HUES48 (cell line): ENCODE measurements around the gene PDCD10.
A peak's percentile ranks its signal among the peaks of the same experiment; 100 is the strongest.

ENCODE experiments used
- H3K27ac ChIP-seq: one replicate; pipeline ENCODE4 v1.7.0; 2013; ENCODE audit warnings: low read depth, low read length, inconsistent platforms
- H3K27me3 ChIP-seq: 2 replicates; pipeline ENCODE4 v1.6.1; 2013; ENCODE audit warnings: mild to moderate bottlenecking, low read length; ENCODE audit not compliant: control insufficient read depth, insufficient read depth
- H3K36me3 ChIP-seq: 2 replicates; pipeline ENCODE4 v1.6.1; 2013; ENCODE audit warnings: low read length; ENCODE audit not compliant: control insufficient read depth, insufficient read depth
- H3K4me1 ChIP-seq: 2 replicates; pipeline ENCODE4 v1.6.1; 2013; ENCODE audit warnings: mild to moderate bottlenecking, low read length; ENCODE audit not compliant: control insufficient read depth, insufficient read depth
- H3K4me3 ChIP-seq: 2 replicates; pipeline ENCODE4 v1.5.1; 2013; ENCODE audit warnings: mild to moderate bottlenecking, low read depth, low read length
- H3K9ac ChIP-seq: 2 replicates; pipeline ENCODE4 v1.6.1; 2013; ENCODE audit warnings: mild to moderate bottlenecking, low read depth, low read length, moderate library complexity
- H3K9me3 ChIP-seq: 2 replicates; pipeline ENCODE4 v1.6.1; 2013; ENCODE audit warnings: low read length; ENCODE audit not compliant: control insufficient read depth, insufficient read depth

The PDCD10 gene

DNA sequence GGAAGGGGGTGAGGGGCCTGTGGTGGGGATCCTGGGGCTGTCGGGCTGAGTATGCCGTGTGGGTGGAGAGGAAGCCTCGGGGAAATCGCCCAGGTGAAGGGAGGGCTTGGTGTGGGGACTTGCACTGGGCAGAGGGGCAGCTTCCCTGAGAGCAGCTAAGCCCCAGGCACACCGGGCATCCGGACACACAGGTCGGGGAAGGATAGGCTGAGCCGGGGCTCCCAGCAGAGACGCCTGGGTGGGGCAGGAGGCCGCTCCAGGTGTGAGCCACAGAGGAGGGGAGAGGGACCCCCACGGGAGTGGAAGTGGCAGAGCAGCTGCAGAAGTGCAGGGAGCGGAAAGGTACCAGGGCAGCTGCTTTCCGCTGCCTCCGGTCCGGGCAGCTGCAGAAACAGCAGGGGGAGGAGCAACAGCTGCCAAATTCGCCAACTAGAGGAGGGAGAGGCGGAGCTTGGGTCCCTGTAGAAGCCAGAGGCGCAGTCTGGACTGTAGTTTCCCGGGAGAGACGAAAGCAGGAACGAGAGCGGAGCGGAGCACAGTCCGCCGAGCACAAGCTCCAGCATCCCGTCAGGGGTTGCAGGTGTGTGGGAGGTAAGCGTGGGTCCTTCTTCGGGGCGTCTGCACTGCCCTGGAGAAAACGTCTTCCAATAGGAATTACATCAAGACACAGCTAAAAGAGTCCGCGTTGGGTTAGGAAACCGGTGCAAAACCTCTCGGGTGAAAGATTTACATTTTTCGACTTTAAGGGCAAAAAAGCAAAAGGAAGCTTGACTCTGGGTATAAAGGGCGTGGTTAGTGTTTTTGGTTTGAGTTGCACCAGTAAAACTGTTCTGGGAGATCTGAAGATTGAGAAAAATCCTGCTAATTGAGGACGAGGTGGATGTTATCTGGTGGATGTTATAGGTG is 794 bp upstream of the PDCD10 start, which contains the start of gene SERPINI1:
TSS of gene SERPINI1 (plus strand) at position 489 of the 906 bp plus-strand sequence. CDS start 53,408 bp downstream, outside the sequence.
- H3K9ac ChIP-seq = peak within 1 kb of the TSS; percentile 92
- H3K27ac ChIP-seq = peak within 1 kb of the TSS; percentile 93
- no peaks in the 10 kb centered on the region for H3K9me3 ChIP-seq
- H3K4me1 ChIP-seq = peaks cover 27% of the 10 kb centered on the region; the same call in 1 of the 2 replicates
- H3K36me3 ChIP-seq = 0 out of 2 replicates have a peak, but pooled peaks cover 7% of the 10 kb centered on the region
- H3K27me3 ChIP-seq = no peaks in the 10 kb centered on the region
- peak within 1 kb of the TSS; percentile 94 for H3K4me3 ChIP-seq

DNA sequence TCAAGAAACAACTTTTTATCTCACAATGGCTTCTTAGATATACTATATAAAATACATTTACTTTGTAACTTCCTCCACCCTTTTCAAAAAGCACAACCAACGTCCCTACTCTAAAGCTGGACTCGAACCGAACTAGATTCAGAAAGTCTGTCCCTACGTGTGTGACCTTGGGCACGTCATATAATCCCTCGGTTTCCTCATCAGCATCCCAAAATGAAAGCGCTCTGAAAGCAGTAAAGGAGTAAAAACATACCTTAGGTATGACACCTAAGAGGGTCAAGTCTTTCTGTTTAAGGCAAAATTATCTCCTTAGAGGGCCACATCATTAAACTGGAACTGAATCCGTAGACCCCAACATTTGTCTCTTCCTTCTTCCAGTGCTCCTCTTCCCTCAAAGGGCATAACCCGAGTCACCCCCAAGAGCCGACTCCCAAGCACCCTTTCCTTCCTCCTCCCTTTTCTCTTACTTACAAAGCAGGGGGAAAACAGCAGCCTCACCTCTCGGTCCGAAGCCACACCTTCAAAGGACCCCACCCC is 663 bp downstream of the PDCD10 start:
- Histone ChIP-seq H3K27ac (peak overlapping the region; percentile 93), H3K4me3 (peak overlapping the region; percentile 94), H3K4me1 (peaks cover 40% of the 10 kb centered on the region)

DNA sequence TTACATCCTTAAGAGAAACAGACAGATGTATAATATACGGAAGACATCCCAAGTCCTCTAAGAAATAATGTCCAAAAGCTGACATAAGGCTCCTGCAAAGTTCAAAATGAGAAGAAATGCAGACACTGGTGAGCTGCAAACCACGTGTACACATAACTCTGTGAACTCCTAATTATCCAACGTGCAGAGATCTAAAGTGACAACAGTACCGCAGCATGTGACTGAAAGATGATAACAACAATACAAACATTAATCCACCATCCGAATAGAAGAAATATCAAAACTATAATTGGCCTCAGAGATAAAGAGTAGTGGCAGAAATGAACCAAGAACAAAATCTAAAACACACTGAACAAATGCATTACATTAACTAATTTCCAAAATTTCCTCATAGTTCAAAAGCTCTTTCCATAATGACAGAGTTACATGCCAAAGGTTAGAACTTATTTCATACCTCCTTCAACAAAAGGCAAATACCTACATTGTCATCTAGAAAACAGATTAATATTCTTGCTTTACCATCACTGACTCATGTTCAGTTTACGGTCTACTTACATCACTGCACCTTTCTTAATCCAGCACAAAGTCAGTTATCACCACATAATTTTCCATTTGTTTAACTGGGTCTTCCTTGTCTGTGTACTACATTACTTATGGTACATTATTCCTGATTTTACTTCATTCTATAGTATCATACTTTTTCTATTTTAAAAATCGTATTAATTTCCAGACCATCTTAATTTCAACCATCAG is 2.2 kb downstream of the PDCD10 start:
- H3K36me3 ChIP-seq = 0 out of 2 replicates have a peak, but pooled peaks cover 7% of the 10 kb centered on the region
- no peak overlapping the region for H3K27ac ChIP-seq
- H3K4me1 ChIP-seq = peaks cover 51% of the 10 kb centered on the region
- H3K4me3 ChIP-seq = peak overlapping the region; percentile 94
- H3K9me3 ChIP-seq = no peaks in the 10 kb centered on the region
- H3K27me3 ChIP-seq = no peaks in the 10 kb centered on the region
- no peak overlapping the region for H3K9ac ChIP-seq

More for the DNA sequence above, 663 bp downstream of the PDCD10 start:
- H3K9ac ChIP-seq = peak overlapping the region; percentile 92
- H3K9me3 ChIP-seq = no peaks in the 10 kb centered on the region
- 0 out of 2 replicates have a peak, but pooled peaks cover 7% of the 10 kb centered on the region for H3K36me3 ChIP-seq
- H3K27me3 ChIP-seq = no peaks in the 10 kb centered on the region

GRCh38 chr3:167731393-167731792 is 3.3 kb downstream of the PDCD10 start:
- H3K4me3 ChIP-seq = no peak overlapping the region
- H3K4me1 ChIP-seq = peaks cover 53% of the 10 kb centered on the region
- 0 out of 2 replicates have a peak, but pooled peaks cover 7% of the 10 kb centered on the region for H3K36me3 ChIP-seq
- H3K9ac ChIP-seq = no peak overlapping the region
- H3K27me3 ChIP-seq = no peaks in the 10 kb centered on the region
- no peaks in the 10 kb centered on the region for H3K9me3 ChIP-seq
- H3K27ac ChIP-seq = no peak overlapping the region

GRCh38 chr3:167729591-167729990 is 5.1 kb downstream of the PDCD10 start:
- Histone ChIP-seq H3K36me3 (0 out of 2 replicates have a peak, but pooled peaks cover 7% of the 10 kb centered on the region), H3K27ac (no peak overlapping the region), H3K4me1 (peaks cover 56% of the 10 kb centered on the region), H3K4me3 (no peak overlapping the region), H3K27me3 (no peaks in the 10 kb centered on the region), H3K9ac (no peak overlapping the region), H3K9me3 (no peaks in the 10 kb centered on the region)

GRCh38 chr3:167728632-167729323 is 5.9 kb downstream of the PDCD10 start:
- Histone ChIP-seq H3K4me3 (no peak overlapping the region), H3K36me3 (0 out of 2 replicates have a peak, but pooled peaks cover 7% of the 10 kb centered on the region), H3K27ac (no peak overlapping the region), H3K9ac (0 out of 2 replicates have a peak overlapping the region, but pooled peaks have one; percentile 18), H3K4me1 (peaks cover 62% of the 10 kb centered on the region), H3K27me3 (no peaks in the 10 kb centered on the region), H3K9me3 (no peaks in the 10 kb centered on the region)

GRCh38 chr3:167728176-167728575 is 6.5 kb downstream of the PDCD10 start:
- Histone ChIP-seq H3K27me3 (no peaks in the 10 kb centered on the region), H3K9ac (0 out of 2 replicates have a peak overlapping the region, but pooled peaks have one; percentile 18), H3K27ac (no peak overlapping the region), H3K4me1 (peaks cover 67% of the 10 kb centered on the region), H3K36me3 (0 out of 2 replicates have a peak, but pooled peaks cover 7% of the 10 kb centered on the region), H3K9me3 (no peaks in the 10 kb centered on the region), H3K4me3 (no peak overlapping the region)

DNA sequence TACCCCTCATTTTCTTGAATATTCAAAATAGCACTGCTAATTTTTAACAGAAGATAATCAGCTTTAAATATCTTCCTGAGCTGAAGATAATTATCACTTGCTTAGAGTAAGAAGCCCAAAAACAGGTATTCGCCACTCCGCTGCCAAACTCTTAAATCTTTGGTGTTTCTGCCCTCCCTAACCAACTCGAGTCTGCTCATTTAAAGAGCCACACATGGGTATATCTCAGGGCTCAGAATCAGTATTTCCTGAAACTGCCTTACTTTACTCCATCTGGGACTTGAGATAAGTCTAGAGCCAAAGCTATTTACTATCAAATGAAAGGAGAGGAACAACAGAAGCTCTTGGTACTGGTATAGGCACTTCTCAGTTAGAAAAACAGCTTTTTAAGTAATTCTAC is 10.8 kb downstream of the PDCD10 start:
- Histone ChIP-seq H3K4me3 (no peak overlapping the region), H3K9me3 (0 out of 2 replicates have a peak, but pooled peaks cover 6% of the 10 kb centered on the region), H3K27me3 (no peaks in the 10 kb centered on the region), H3K27ac (peak overlapping the region; percentile 50), H3K36me3 (peaks cover 18% of the 10 kb centered on the region), H3K4me1 (peaks cover 35% of the 10 kb centered on the region), H3K9ac (no peak overlapping the region)

DNA sequence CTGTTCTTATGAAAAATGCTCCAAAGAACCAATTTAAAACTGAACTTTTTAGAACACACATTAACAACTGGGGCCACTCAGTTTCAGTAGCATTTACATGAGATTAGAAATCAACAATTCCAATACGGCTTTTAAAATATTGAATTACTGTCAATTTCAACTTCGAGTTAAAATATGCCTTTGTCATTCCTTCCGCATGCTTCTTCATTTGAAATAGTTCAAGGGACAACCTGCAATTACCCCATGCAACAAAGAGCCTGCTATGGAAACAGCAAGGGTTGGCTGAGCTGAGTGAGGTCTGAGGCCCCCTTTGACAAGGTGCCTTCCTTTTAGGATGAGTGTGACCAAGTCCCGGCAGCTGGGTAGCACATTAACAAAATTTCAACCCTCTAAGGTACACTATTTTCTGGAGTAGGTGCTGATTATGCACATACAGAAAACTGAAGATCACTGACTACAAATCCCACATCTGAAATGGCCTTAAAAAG is 11.6 kb downstream of the PDCD10 start:
- Histone ChIP-seq H3K9ac (no peak overlapping the region), H3K36me3 (peaks cover 26% of the 10 kb centered on the region), H3K4me3 (no peak overlapping the region), H3K27ac (no peak overlapping the region), H3K4me1 (peaks cover 27% of the 10 kb centered on the region), H3K27me3 (no peaks in the 10 kb centered on the region), H3K9me3 (0 out of 2 replicates have a peak, but pooled peaks cover 6% of the 10 kb centered on the region)

DNA sequence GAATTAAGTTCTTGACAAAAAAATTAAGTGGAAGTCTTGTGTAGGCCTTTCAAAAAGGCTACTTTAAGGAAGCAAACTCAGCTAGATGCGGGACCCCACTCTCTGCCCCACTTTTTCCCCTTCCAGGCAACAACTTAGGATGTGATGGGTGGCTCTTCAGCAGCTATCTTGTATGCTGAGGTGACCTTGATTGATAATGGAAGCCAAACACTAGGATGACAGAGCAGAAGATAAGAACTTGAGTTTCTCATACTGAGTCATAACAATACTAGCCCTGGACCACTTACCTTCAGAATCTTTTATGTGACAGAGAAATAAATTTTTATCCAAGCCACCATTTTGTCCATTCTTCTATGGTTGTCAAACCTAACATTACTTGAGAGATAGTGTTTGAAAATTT is 16.1 kb downstream of the PDCD10 start:
- H3K4me3 ChIP-seq = no peak overlapping the region
- H3K9ac ChIP-seq = no peak overlapping the region
- peaks cover 48% of the 10 kb centered on the region for H3K36me3 ChIP-seq
- no peaks in the 10 kb centered on the region for H3K27me3 ChIP-seq
- no peak overlapping the region for H3K27ac ChIP-seq
- 0 out of 2 replicates have a peak, but pooled peaks cover 6% of the 10 kb centered on the region for H3K9me3 ChIP-seq
- peaks cover 5% of the 10 kb centered on the region for H3K4me1 ChIP-seq
